Astrocyte (in vitro differentiated cells and primary cell): Measurements from ENCODE around the gene SATB2. TPM values are rescaled to one million over a fixed set of nuclear protein-coding genes. Genes with fewer than 3 reads are reported as not detected.

Experiments used
- DNase-seq: peaks from one replicate; pipeline ENCODE4 v3.0.0-alpha.2; 2010; ENCODE audit warnings: low read depth
- FAIRE-seq: peaks from 2 replicates; lab custom pipeline; 2011; peaks lifted over from hg19 to GRCh38; lab: Jason Lieb, UNC
- H2AFZ ChIP-seq: 2 replicates; pipeline ENCODE4 v1.6.0; 2012; ENCODE audit warnings: low read depth, low read length, inconsistent platforms
- H3K27ac ChIP-seq: 2 replicates; pipeline ENCODE4 v1.5.1; 2011; ENCODE audit warnings: low read depth, low read length, inconsistent platforms
- H3K27me3 ChIP-seq: 2 replicates; pipeline ENCODE4 v1.6.0; 2011; ENCODE audit warnings: low read length, inconsistent platforms; ENCODE audit not compliant: insufficient read depth
- H3K36me3 ChIP-seq: 2 replicates; pipeline ENCODE4 v1.5.1; 2011; ENCODE audit warnings: low read length, inconsistent platforms; ENCODE audit not compliant: insufficient read depth
- H3K4me1 ChIP-seq: 2 replicates; pipeline ENCODE4 v1.5.1; 2011; ENCODE audit warnings: low read length, inconsistent platforms; ENCODE audit not compliant: insufficient read depth
- H3K4me2 ChIP-seq: 2 replicates; pipeline ENCODE4 v1.6.0; 2012; ENCODE audit warnings: low read length, inconsistent platforms
- H3K4me3 ChIP-seq: 2 replicates; pipeline ENCODE4 v1.5.1; 2011; ENCODE audit warnings: low read depth, mild to moderate bottlenecking, low read length, inconsistent platforms; ENCODE audit not compliant: insufficient read depth
- H3K79me2 ChIP-seq: 2 replicates; pipeline ENCODE4 v1.6.0; 2012; ENCODE audit warnings: mild to moderate bottlenecking, low read length, inconsistent platforms; ENCODE audit not compliant: insufficient read depth
- H3K9ac ChIP-seq: 2 replicates; pipeline ENCODE4 v1.6.0; 2012; ENCODE audit warnings: mild to moderate bottlenecking, low read length, inconsistent platforms
- H3K9me3 ChIP-seq: 2 replicates; pipeline ENCODE4 v1.5.1; 2012; ENCODE audit warnings: low read depth, mild to moderate bottlenecking, low read length, inconsistent platforms; ENCODE audit not compliant: insufficient read depth
- H4K20me1 ChIP-seq: 2 replicates; pipeline ENCODE4 v1.6.0; 2012; ENCODE audit warnings: low read length, inconsistent platforms; ENCODE audit not compliant: insufficient read depth
- H3K27ac Mint-ChIP-seq: one replicate; pipeline ENCODE4 v1.8.0; 2021; ENCODE audit warnings: mild to moderate bottlenecking, mixed read lengths; ENCODE audit not compliant: unreplicated experiment
- H3K27me3 Mint-ChIP-seq: one replicate; pipeline ENCODE4 v1.8.0; 2021; ENCODE audit warnings: low read depth, mixed read lengths; ENCODE audit not compliant: unreplicated experiment
- H3K36me3 Mint-ChIP-seq: one replicate; pipeline ENCODE4 v1.8.0; 2021; ENCODE audit warnings: low read depth, mixed read lengths; ENCODE audit not compliant: unreplicated experiment
- H3K4me1 Mint-ChIP-seq: one replicate; pipeline ENCODE4 v1.8.0; 2021; ENCODE audit warnings: low read depth, mixed read lengths; ENCODE audit not compliant: unreplicated experiment
- H3K4me3 Mint-ChIP-seq: one replicate; pipeline ENCODE4 v1.8.0; 2021; ENCODE audit warnings: mild to moderate bottlenecking, moderate library complexity, mixed read lengths; ENCODE audit not compliant: unreplicated experiment
- H3K9me3 Mint-ChIP-seq: one replicate; pipeline ENCODE4 v1.8.0; 2021; ENCODE audit warnings: mild to moderate bottlenecking, mixed read lengths; ENCODE audit not compliant: unreplicated experiment
- EZH2 ChIP-seq: IDR thresholded peaks from 2 replicates; pipeline ENCODE4 v1.6.1; 2012; ENCODE audit warnings: mild to moderate bottlenecking, low read length, inconsistent platforms; ENCODE audit not compliant: insufficient read depth
- total RNA-seq: library from RNA; stranded (reverse); gene quantifications from 2 replicates; pipeline ENCODE4 v1.2.1, GENCODE V29; 2021
- TF ChIP-seq, protein P1 (sequence below): IDR thresholded peaks from 2 replicates; pipeline ENCODE4 v1.5.1; 2011; ENCODE audit warnings: low read depth, mild to moderate bottlenecking, inconsistent platforms, low read length, moderate library complexity; ENCODE audit not compliant: insufficient read depth

SATB2 gene
- total RNA-seq, 1 donor from 2014 or later, result 12.3 TPM

DNA sequence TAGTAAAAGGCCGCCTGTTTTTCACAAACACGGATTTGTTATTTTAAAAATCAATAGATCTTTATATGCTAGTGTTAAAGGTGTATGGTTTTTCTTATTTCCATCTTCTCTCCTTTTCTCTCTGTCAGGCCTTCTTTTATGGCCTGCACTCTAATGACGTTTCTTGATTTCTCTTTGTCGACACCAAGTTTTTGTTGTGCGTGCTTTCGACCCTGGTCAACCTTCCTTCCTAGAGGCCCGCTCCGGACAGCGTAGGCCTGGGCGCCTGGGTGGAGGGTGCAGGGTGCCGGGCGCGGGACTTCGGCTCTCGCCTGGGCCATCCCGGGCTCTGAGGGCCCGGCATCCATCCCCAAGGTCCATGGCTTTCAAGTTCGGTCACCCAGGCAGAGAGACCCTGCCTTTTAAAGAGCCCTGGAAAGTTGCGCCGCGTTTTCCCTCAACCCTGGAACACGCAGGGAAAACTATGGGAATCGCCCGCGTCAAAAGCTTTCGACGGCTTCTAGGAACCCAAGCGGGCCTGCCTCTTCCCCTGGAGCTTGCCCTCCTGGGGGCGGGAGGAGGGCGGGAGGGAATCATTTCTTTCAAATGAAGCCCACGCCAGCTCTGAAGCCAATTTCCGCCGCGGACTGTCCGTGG is 4.1 kb upstream of the SATB2 start:
- Histone ChIP-seq H3K36me3 (no peaks in the 10 kb centered on the region), H3K4me3 (peak overlapping the region; percentile 29), H3K9me3 (no peaks in the 10 kb centered on the region), H3K4me2 (peak overlapping the region; percentile 92), H3K27me3 (peaks cover 47% of the 10 kb centered on the region), H3K4me1 (peaks cover 6% of the 10 kb centered on the region), H3K79me2 (peaks cover 22% of the 10 kb centered on the region), H4K20me1 (no peaks in the 10 kb centered on the region), H3K9ac (peak overlapping the region; percentile 14), H3K27ac (peak overlapping the region; percentile 21), H2AFZ (peak overlapping the region; percentile 85)
- TF ChIP-seq, protein P1, sequence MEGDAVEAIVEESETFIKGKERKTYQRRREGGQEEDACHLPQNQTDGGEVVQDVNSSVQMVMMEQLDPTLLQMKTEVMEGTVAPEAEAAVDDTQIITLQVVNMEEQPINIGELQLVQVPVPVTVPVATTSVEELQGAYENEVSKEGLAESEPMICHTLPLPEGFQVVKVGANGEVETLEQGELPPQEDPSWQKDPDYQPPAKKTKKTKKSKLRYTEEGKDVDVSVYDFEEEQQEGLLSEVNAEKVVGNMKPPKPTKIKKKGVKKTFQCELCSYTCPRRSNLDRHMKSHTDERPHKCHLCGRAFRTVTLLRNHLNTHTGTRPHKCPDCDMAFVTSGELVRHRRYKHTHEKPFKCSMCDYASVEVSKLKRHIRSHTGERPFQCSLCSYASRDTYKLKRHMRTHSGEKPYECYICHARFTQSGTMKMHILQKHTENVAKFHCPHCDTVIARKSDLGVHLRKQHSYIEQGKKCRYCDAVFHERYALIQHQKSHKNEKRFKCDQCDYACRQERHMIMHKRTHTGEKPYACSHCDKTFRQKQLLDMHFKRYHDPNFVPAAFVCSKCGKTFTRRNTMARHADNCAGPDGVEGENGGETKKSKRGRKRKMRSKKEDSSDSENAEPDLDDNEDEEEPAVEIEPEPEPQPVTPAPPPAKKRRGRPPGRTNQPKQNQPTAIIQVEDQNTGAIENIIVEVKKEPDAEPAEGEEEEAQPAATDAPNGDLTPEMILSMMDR, result no peak
- TF ChIP-seq EZH2, result no peak
- no peak overlapping the region for H3K27ac Mint-ChIP-seq
- H3K27me3 Mint-ChIP-seq, result peaks cover 41% of the 10 kb centered on the region
- DNase-seq (no peak), FAIRE-seq (no peak)
- H3K36me3 Mint-ChIP-seq, result no peaks in the 10 kb centered on the region
- peak overlapping the region; percentile 60 for H3K4me3 Mint-ChIP-seq
- H3K4me1 Mint-ChIP-seq, result peaks cover 5% of the 10 kb centered on the region
- peaks cover 7% of the 10 kb centered on the region for H3K9me3 Mint-ChIP-seq

DNA sequence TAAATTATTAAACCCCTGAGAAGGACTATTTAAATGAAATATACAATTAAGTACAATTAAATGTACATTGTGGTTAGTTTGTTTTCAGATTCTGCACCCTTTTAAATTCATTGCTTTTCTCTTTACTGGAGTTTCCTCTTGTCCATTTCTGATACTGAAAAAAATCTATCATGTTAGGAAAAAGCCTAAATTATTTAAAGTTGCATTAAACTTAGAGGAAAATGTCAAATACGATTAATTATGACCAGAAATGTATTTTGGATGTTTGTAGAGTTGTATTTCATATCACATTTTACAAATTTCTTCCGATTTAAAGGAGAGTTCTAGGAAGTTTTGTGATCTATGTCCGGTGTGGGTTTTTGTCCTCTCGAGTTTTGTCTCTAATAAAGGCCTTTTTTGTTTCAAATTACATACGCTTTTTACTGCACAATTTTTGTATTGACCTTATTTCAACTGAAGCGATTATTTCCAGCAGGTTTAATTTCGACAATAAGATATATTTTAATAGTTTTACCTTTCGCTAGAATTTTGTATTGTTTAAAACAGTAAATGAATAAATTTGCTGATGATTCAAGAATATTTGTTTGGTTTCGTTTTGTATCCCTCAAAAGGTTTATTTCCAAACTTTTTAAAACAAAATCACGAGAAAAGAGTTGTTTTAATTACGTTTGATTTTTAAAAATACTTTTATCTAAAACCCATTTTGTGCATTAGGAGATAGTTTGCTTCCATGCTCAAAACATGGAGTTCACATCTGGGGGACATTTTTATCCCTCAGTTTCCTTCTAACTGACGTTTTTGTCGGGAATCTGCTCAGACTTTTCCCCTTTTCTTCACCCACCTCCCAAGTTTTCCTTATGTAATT is 3.3 kb upstream of the SATB2 start:
- FAIRE-seq (no peak), DNase-seq (no peak)
- peak overlapping the region; percentile 92 for H3K4me2 ChIP-seq
- peaks cover 28% of the 10 kb centered on the region for H3K79me2 ChIP-seq
- peaks cover 39% of the 10 kb centered on the region for H3K27me3 ChIP-seq
- H3K27ac ChIP-seq, result peak overlapping the region; percentile 21
- peaks cover 6% of the 10 kb centered on the region for H4K20me1 ChIP-seq
- no peak for TF ChIP-seq EZH2
- TF ChIP-seq, protein P1, result no peak
- Mint-ChIP-seq H3K27ac (peak overlapping the region; percentile 23), H3K36me3 (no peaks in the 10 kb centered on the region), H3K27me3 (peaks cover 34% of the 10 kb centered on the region), H3K9me3 (peaks cover 3% of the 10 kb centered on the region), H3K4me1 (peaks cover 5% of the 10 kb centered on the region), H3K4me3 (peak overlapping the region; percentile 60)
- H3K9me3 ChIP-seq, result no peaks in the 10 kb centered on the region
- H3K4me1 ChIP-seq, result peaks cover 10% of the 10 kb centered on the region
- H3K36me3 ChIP-seq, result no peaks in the 10 kb centered on the region
- peak overlapping the region; percentile 14 for H3K9ac ChIP-seq
- peak overlapping the region; percentile 76 for H3K4me3 ChIP-seq
- H2AFZ ChIP-seq, result no peak overlapping the region
